NCI-H82 treated with DMSO at 0.1 percent for 48 hours (cell line): ENCODE measurements around the gene TMEM100.

ENCODE experiments used
- DNase-seq: peaks from one replicate; lab custom pipeline; 2025; ENCODE audit not compliant: unreplicated experiment; lab: John Stamatoyannopoulos, UW

Gene TMEM100, protein sequence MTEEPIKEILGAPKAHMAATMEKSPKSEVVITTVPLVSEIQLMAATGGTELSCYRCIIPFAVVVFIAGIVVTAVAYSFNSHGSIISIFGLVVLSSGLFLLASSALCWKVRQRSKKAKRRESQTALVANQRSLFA

DNA sequence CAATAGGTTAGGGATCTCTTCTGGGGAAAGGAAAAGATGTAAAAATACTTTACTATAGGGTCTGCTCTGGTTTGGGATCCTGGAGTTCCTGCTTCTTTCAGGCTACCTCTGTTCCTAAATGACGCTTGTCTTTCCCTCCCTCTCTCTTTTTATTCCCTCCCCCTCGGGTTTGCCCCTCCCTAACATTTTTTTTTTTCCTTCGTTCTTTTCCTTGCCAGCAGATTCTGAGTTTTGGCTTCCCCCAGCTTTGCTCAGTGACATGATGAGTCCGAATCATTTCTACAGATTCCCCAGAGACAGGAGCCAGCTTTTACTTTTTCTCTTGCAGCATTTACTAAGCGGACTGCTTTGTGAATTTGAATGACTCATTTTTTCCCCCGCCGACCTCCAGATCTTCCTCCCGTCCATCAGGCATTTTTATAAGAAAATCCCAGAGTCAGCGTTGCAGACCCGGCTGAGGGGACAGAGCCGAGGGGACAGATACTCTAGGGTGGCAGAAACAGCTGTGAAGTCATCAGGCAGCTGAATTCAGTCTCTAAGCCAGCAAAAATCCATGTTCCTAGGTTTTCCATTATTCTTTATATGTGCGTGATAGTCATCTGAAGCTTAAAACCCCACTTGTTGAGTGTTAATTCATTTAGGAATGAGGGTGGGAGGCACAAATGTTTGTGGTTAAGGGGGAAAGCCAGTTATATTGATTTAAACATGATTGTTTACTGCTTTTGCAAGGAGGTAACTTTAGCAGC is at the start of gene TMEM100:
TSS of gene TMEM100 (minus strand) at position 123 of the 746 bp plus-strand sequence. CDS start 1,794 bp downstream, outside the sequence.
- no peak for DNase-seq

DNA sequence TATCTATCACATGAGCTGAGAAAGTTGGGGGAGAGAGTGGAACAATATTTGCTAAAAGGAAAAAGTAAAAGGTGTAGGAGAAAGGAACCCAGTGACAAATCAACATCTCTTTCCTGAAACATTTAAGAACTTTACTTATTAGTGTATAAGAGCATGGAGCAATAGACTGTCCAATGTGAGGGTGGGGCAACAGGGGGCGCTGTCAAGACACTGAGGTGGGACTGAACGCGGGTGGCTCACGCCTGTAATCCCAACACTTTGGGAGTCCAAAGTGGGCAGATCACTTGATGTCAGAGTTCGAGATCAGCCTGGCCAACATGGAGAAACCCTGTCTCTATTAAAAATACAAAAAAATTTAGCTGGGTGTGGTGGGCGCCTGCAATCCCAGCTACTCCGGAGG is 49.4 kb upstream of the TMEM100 start:
- DNase-seq, result no peak

DNA sequence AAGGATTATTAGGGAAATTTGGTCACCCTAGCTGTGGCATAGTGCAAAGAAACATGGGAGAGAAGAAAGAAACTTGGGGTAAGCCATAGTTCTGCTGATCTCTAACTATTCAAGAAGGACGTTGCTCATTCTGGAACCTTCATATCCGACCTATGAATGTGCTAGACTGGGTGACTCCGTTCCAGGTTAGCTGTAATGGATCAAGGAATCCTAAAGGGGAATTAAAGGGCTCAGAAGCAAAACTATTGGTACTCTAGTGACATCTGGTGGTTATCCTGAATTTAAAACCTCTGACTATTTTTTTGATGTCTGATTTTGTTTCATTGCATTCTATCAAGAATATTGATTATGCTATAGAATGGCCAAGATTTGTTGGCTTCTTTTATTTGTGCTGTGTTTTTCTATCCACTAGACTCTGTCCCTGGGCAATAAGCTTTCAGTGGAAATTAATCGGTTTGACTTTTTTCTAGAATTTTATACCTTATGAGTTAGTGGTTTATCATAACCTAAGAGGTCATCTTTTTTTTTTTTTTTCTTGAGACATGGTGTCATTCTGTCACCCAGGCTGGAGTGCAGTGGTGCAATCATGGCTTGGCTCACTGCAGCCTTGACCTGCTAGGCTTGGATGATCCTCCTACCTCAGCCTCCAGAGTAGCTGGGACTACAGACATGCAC is 47.7 kb upstream of the TMEM100 start:
- peak; percentile 57 for DNase-seq

DNA sequence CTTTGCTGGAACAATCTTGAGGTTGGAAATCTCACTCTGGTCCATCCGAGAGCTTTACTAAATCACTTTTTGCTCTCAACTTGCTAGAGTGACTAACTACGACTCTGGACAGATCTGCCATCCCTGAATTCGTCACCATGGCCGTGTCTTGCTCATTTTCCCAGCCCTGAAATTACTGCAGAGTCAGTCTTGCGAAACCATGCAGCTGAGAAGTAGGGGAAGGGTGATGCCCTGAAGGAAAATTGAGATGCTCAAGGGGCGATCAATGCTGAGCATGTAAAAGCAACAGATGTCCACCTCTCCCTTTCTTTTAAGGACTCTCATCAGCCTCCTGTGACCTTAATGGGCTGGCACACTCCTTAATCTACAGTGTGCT is 46.9 kb upstream of the TMEM100 start:
- DNase-seq, result no peak

DNA sequence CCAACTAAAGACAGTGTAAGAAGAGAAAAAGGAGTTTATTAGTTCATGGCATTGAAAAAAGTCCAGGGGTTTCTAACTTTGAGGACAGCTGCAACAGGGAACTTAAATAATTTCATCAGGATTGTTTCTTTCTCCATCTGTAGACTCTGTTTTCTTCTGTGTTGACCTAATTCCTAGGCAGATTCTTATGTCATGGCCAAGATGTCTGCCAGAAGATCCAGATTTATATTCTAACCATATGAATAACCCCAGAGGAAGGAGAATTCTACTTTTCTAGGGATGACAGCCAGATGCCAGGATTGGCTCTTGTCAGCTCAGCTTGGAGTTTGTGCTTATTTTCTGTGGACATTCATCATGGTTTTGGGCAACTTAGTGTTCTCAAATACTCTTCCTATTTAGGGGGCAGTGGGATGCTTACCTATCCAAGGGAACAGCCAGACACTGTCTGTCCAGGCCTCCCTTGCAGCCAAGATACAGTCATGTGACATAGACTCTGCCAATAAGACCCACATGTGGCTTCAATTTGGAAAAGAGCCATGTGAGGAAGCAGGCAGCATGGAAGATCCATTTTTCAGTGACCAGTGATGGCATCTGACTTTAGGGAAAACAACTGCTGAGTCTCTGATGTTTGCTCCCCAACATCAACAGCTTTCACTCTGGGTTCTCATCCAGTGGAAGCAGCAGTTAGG is 46.4 kb upstream of the TMEM100 start:
- no peak for DNase-seq

DNA sequence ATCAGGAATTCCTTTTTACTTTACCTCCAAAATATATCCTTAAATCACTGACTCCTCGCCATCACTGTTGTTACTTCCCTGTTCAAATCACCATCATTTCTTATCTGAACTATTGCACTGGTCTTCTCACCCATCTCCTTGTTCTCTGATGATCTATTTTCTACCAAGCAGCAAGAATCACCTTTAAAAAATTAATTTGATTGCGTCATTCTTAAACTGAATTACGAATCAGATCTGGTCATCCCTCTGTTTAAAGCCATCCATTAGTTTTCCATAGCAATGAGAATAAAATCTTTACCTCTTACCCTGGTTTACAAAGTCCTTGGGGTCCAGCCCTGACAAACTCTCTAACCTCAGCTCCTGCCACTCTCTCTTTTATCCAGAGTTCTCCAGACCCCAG is 42.8 kb upstream of the TMEM100 start:
- DNase-seq, result no peak

DNA sequence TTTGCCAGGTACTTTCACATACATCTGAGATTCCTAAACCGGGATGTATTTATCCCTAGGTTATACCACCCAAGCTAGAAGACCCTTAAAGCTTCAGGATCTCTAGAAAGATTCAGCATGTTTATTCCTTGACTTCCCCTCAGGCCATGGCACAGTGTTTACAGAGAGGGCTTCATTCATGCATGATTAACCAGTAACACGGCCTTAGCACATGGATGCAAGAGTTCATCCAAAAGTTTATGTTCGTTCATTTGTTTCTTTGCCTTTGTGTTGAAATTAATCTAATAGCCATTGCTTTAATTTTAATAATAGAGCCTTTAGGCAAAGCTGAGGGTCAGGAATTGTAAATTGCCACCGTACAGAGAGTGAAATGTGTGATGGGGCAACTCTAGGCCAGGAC is 41.9 kb upstream of the TMEM100 start:
- no peak for DNase-seq

DNA sequence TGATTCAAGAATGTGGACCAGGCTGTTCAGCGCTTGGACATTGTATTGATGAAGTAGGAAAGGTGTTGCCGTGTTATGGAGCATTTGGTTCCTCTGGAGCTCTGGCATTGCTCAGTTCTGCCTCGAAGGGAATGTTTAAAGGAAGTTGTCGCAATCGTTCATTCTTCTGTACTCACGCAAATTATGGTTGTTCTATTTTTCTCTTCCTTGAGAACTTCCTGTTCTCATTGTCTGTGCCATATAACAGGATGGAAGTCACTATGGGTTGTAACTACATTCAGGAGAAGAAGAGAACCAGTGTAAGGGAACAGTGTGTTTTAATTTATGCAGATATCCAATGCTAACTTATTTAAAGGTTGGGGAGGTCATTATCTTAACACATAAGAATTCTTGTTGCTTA is 41.2 kb upstream of the TMEM100 start:
- no peak for DNase-seq

DNA sequence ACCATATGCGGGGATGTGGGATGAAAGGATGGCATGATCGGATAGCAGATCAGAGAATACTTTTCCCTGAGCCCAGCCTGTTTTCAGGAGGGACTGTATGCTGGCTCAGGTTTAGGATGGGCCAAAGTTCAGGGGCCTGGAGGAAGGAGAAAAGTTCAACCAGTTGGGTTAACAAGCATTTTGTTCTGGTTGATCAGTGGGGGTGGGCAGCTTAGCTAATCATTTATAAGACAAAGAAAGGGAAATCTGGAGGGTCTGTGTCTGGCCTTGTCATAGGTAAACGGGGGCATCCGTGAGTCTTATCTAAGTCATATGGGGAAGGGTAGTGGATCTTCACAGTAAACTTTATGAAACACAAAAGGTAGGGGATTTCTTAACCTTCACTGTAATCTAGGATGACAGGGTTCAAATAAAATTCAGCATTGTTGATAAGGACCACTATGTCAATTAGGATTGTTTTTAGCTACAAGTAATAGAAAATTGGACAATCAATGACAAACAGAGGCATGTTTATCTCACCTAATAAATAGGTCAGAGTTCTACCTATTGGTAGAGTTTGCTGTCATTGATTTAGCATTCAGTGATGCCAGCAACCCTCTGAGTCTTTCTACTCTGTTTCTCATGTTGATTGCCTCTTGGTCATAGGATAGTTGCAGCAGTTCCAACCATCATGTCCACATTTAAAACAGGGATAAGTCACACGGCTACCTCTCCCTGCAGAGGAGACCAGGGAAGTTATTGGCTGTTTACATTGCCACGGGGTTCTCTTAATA is 39.6 kb upstream of the TMEM100 start:
- DNase-seq, result no peak

DNA sequence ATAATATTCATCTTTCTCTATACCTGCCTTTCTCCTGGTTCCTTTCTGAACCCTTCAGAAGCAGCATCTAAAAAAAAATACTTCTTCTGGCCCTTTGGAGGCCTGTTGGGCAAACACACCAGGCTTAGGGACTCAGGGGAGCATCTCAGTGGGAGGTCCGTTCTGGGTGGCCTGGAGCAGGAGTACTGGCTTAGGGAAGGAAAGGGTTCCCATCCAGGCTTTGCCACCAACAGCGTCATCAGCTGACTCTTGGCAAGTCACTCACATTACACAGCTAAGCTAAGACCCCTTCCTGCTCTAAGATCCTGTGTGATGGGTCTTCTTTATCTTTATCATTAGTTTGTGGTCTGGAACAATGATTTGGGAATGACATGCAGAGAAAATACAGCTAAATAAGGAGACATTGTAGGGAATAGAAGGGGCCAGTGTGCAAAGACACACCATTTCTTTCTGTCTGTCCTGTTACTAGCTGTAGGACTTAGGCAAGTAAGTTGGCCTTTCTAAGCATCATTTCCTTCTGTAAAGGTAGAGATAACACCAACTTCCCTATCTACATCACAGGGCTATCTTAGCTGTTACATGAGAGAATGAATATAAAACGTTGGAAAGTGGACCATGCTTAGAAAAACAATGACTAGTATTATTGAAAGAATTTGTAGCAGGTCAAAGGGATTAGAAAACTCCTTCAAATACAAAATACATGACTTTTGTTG is 38.1 kb upstream of the TMEM100 start:
- no peak for DNase-seq

DNA sequence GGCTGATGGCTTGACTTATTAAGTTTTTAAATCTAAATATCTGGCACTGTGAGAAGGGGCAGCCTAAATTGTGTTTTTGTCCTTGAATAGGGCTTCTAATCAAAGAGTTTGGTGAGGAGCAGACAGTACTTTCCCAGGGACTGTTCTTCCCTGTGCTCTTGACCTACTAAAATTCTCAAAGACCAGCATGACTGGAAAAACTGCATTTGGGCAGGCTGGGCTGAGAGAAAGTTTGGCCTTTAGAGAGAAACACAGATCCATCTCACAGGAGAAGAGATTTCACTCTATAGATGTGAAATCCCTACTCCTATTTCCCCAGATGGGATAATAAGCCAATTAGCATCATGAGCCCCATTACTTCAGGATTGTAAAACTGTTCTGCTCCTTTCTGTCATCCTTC is 35.5 kb upstream of the TMEM100 start:
- peak; percentile 88 for DNase-seq

DNA sequence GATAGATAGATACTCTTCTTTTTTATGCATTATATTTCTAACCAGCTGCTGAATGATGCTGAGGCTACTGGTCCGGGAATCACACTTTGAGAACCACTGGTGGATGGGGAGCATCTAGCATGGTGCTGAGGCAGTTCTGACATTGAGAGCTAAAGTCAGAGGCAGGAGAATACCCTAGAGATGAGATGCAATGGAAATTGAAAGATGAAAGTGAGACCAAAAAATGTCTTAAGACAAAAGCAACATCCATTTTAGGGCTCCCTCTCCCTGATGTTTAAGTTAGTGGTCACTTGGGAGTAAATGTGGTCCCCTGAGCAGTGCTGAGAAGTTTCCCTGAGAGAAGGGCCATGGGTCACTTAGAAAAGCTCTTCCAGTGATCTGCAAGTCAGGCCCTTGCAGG is 35.0 kb upstream of the TMEM100 start:
- no peak for DNase-seq

DNA sequence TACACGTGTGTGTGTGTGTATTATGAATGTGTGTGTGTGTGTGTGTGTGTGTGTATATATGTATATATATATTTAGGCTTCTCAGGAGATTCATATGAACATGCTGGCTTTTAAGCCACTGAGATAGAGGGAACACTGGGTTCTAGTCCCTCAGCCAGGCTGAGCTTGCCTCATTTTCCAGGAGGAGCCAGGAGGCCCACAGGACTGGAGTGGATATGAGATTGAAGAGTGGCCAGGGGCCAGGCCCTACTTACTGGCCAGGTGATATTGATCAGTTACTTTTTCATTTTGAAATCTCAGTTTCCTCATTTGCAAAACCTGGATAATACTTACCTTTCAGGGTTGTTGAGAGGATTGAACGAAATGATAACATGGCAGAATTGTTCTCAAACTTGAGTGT is 34.0 kb upstream of the TMEM100 start:
- DNase-seq, result no peak

DNA sequence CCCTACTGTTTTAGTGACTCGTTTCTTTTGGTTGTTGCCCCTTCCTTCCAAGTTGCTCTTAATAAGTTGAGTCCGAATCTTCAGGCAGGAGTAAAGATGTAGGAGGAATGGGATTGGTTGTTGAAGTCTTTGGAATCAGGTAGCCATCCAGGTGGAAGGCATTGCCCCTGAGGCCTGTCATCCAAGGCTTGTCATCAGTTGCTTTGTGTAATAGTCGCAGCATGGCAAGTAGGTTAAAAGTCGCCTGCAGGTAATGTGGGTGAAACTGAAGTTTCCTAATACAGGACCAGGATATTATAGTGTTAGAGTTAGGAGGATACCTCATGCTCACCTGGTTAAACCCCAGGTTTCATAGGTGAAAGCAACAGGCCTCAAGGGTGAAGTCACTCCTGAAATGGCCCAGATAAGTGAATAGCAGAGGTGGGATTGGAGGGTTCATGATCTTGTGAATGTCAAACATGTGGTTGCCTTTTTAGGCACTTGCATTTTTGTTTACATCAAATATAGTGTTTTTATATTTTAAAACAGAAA is 29.1 kb upstream of the TMEM100 start:
- DNase-seq, result no peak

DNA sequence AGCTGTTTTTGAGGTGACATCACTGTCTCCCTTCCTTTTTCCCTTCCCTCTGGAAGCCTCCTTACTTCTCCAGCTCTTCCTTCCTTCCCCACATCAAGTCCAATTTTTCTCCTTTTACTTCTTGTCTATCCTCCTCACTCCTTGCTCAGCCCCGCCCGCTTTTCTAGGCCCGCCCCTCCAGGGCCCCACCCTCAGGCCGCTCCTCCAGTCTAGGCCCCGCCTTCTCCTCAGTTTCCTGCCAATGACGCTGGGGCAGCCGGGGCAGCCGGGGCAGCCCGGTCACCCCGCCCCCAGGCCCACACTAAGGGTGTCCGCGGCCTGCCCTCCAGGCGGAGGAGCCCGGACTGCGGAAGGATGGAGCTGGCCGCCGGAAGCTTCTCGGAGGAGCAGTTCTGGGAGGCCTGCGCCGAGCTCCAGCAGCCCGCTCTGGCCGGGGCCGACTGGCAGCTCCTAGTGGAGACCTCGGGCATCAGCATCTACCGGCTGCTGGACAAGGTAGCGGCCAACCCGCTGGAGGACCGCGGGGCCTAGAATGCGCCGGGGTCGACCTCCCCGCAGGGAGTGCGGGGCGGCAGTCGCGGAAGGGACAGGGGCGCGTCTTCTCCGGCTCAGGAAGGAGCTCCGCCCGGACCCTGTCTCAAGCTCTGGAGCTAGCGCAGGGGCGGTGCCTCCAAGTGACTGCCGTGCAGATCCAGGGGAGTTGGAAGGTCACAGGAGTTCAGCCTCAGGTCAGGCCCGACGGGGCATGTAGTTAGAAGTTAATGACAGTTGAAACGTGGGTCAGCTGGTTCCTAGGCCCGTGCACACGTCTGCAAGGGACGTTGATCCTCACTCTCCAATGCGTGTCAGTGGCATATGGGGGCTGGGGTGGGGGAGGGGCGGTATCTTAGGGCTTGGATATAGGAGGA is 28.3 kb upstream of the TMEM100 start, which contains the start of gene PCTP:
TSS of gene PCTP (plus strand) at position 302 of the 908 bp plus-strand sequence. CDS start at position 355, 53 bp downstream.
- DNase-seq, result peak; percentile 20

DNA sequence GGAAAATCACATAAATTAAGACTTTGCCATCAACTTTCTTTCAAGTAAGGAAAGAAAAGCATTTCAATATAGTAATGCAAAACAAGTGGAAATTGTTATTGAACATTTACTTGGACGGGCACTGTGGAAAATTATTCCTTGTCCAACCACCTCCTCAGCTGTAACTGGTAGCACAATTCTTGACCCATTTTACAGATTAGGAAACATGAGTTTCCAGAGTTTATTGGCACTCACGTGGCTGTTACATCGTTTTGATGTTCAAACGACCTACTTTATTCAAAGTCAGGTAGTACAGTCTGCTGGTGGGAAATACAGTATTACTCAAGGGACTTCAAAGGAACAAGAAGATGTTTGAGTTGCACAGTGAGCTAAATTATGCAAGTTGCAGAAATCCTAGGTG is 27.3 kb upstream of the TMEM100 start:
- no peak for DNase-seq

DNA sequence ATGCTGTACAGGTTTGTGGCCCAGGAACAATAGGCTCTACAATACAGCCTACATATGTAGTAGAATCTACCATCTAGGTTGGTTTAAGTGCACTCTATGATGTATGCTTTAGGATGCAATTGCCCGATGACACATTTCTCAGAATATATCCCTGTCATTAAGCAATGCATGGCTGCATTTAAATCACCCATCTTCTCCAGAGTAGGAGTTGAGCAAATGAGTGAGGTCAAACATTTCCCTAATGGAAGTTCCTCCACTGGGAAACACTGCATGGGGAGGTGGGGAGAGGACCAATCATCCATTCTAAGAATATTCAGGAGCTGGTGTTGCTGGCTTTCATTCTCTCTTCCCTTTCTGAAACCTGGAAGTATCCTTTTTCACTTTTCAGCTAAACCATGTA is 26.2 kb upstream of the TMEM100 start:
- DNase-seq, result no peak

DNA sequence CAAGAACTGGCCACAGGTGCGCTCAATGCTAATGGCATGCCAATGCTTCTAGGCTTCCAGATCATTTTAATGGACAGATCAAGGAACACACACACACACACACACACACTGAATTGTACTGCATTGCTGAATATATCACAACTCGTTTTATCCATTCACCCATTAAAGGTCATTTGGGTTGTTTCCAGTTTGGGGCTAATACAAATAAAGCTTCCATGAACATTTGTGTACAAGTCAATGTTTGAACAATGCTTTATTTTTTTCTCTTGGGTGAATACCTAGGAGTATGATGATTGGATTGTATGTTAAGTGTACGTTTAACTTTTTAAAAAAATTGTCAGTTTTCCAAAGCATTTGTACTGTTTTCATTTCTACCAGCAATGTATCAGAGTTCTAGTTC is 24.5 kb upstream of the TMEM100 start:
- DNase-seq, result no peak

DNA sequence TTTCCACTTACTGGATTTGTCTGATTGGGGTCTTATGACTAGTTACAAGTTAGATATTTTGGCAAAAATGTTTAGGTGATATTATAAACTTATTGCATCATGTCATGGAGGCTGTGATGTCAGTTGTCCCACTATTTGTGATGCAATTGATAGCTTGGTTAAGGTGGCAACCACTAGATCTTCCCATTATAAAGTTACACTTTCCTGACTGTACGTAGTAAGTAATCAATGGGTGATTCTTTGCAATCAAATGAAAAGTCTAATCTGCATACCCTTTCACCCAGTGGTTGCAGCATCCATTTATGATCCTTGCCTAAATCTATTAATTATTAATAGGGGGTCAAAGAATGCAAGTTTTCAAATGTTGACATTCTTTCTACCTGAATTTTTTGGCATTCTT is 23.8 kb upstream of the TMEM100 start:
- no peak for DNase-seq
